HL-60/S4 treated with phorbol 12-myristate 13-acetate at 8.2 ng/mL for 4 days and 3 days (cell line): ENCODE data around the gene NHERF2.
"Not testable (repeated sequence)": the region's sequence is repeated elsewhere in the genome, so short reads cannot be mapped to it uniquely, and the experiment has no call there.

Source experiments
- in situ Hi-C: fragments of 300-500 bp; cut with MboI; formaldehyde crosslinking; loops from 2 replicates; pipeline ENCODE4 v1.15.0; 2022; ENCODE audit warnings: low sequenced_read_pairs

The NHERF2 gene

GRCh38 chr16:2023092-2024031 lies 3.3 kb upstream of the NHERF2 start:
- in situ Hi-C loops, result loop anchor here (25.0 kb wide), 1 partner anchor 114 kb away; the partner anchor contains the start of genes PKD1 and RAB26

- in situ Hi-C loops, result loop anchor here (25.0 kb wide), 1 partner anchor 113 kb away; the partner anchor contains the start of genes PKD1 and RAB26
These were observed 2.7 kb upstream of the NHERF2 start for GRCh38 chr16:2024032-2024420.

- in situ Hi-C loops, result no loop called here
These were observed 1.5 kb upstream of the NHERF2 start for GRCh38 chr16:2025251-2025650.

GRCh38 chr16:2025878-2026460 lies 733 bp upstream of the NHERF2 start:
- in situ Hi-C loops, result no loop called here

GRCh38 chr16:2027024-2028010 lies 615 bp downstream of the NHERF2 start:
- in situ Hi-C loops, result no loop called here

GRCh38 chr16:2028146-2028545 lies 1.4 kb downstream of the NHERF2 start:
- in situ Hi-C loops, result no loop called here

- in situ Hi-C loops, result no loop called here
These were observed 2.0 kb downstream of the NHERF2 start for GRCh38 chr16:2028620-2029220.

GRCh38 chr16:2029350-2029749 lies 2.6 kb downstream of the NHERF2 start:
- in situ Hi-C loops, result no loop called here

GRCh38 chr16:2030036-2030435 lies 3.3 kb downstream of the NHERF2 start:
- in situ Hi-C loops, result no loop called here

GRCh38 chr16:2031081-2031577 lies 4.4 kb downstream of the NHERF2 start:
- in situ Hi-C loops, result no loop called here

GRCh38 chr16:2032285-2033056 lies 5.8 kb downstream of the NHERF2 start:
- in situ Hi-C loops, result no loop called here

GRCh38 chr16:2033057-2033908 lies 6.6 kb downstream of the NHERF2 start:
- in situ Hi-C loops, result no loop called here

GRCh38 chr16:2033909-2034695 lies 7.4 kb downstream of the NHERF2 start:
- in situ Hi-C loops, result not testable (repeated sequence)

- in situ Hi-C loops, result no loop called here
These were observed 8.2 kb downstream of the NHERF2 start for GRCh38 chr16:2034696-2035430.

GRCh38 chr16:2035431-2036199 lies 8.9 kb downstream of the NHERF2 start:
- in situ Hi-C loops, result no loop called here

- in situ Hi-C loops, result no loop called here
These were observed 9.7 kb downstream of the NHERF2 start for GRCh38 chr16:2036200-2036966.
